Neuron (in vitro differentiated cells): ENCODE measurements around the gene ORC6.

ENCODE experiments used
- H2AFZ ChIP-seq: one replicate; pipeline ENCODE4 v1.6.1; 2013; ENCODE audit warnings: low read depth, mild to moderate bottlenecking, inconsistent platforms, low read length, moderate library complexity
- H3K27me3 ChIP-seq: one replicate; pipeline ENCODE4 v1.6.1; 2013; ENCODE audit warnings: low read length; ENCODE audit not compliant: insufficient read depth
- H3K36me3 ChIP-seq: one replicate; pipeline ENCODE4 v1.6.1; 2013; ENCODE audit warnings: low read length; ENCODE audit not compliant: insufficient read depth
- H3K4me1 ChIP-seq: one replicate; pipeline ENCODE4 v1.6.1; 2013; ENCODE audit warnings: low read length; ENCODE audit not compliant: insufficient read depth
- H3K4me3 ChIP-seq: 2 replicates; pipeline ENCODE4 v1.5.1; 2013; ENCODE audit warnings: mild to moderate bottlenecking, low read length, moderate library complexity
- H3K9me3 ChIP-seq: one replicate; pipeline ENCODE4 v1.6.1; 2013; ENCODE audit warnings: low read length

ORC6 gene

GRCh38 chr16:46688101-46688653 is 1.3 kb upstream of the ORC6 start:
- Histone ChIP-seq H3K4me3 (peak overlapping the region; percentile 85), H3K27me3 (no peaks in the 10 kb centered on the region), H2AFZ (peak overlapping the region; percentile 53), H3K36me3 (peaks cover 24% of the 10 kb centered on the region), H3K9me3 (no peaks in the 10 kb centered on the region), H3K4me1 (peaks cover 29% of the 10 kb centered on the region)

GRCh38 chr16:46688654-46689364 is 650 bp upstream of the ORC6 start, which contains the start of gene VPS35:
VPS35 (minus strand) TSS chr16:46689178; CDS start chr16:46689133, 45 bp downstream.
- H3K4me3 ChIP-seq = peak within 1 kb of the TSS; percentile 85
- peaks cover 29% of the 10 kb centered on the region for H3K4me1 ChIP-seq
- H3K9me3 ChIP-seq = no peaks in the 10 kb centered on the region
- H2AFZ ChIP-seq = peak within 1 kb of the TSS; percentile 53
- H3K27me3 ChIP-seq = no peaks in the 10 kb centered on the region
- peaks cover 26% of the 10 kb centered on the region for H3K36me3 ChIP-seq

- peak overlapping the region; percentile 53 for H2AFZ ChIP-seq
- peaks cover 29% of the 10 kb centered on the region for H3K4me1 ChIP-seq
- H3K9me3 ChIP-seq = no peaks in the 10 kb centered on the region
- H3K4me3 ChIP-seq = peak overlapping the region; percentile 85
- H3K36me3 ChIP-seq = peaks cover 36% of the 10 kb centered on the region
- H3K27me3 ChIP-seq = no peaks in the 10 kb centered on the region
These were observed 1.1 kb downstream of the ORC6 start for GRCh38 chr16:46690281-46691178.

GRCh38 chr16:46691726-46692125 is 2.3 kb downstream of the ORC6 start:
- peaks cover 48% of the 10 kb centered on the region for H3K36me3 ChIP-seq
- H2AFZ ChIP-seq = no peak overlapping the region
- H3K4me3 ChIP-seq = peak overlapping the region; percentile 85
- H3K9me3 ChIP-seq = no peaks in the 10 kb centered on the region
- H3K4me1 ChIP-seq = peaks cover 26% of the 10 kb centered on the region
- no peaks in the 10 kb centered on the region for H3K27me3 ChIP-seq

GRCh38 chr16:46693598-46693997 is 4.1 kb downstream of the ORC6 start:
- peaks cover 63% of the 10 kb centered on the region for H3K36me3 ChIP-seq
- H2AFZ ChIP-seq = no peak overlapping the region
- peaks cover 14% of the 10 kb centered on the region for H3K4me1 ChIP-seq
- H3K27me3 ChIP-seq = no peaks in the 10 kb centered on the region
- no peak overlapping the region for H3K4me3 ChIP-seq
- H3K9me3 ChIP-seq = no peaks in the 10 kb centered on the region

- Histone ChIP-seq H3K27me3 (no peaks in the 10 kb centered on the region), H3K4me1 (peaks cover 15% of the 10 kb centered on the region), H3K4me3 (no peak overlapping the region), H2AFZ (no peak overlapping the region), H3K9me3 (no peaks in the 10 kb centered on the region), H3K36me3 (peaks cover 64% of the 10 kb centered on the region)
These were observed 6.5 kb downstream of the ORC6 start for GRCh38 chr16:46695937-46696336.

- Histone ChIP-seq H2AFZ (no peak overlapping the region), H3K4me3 (no peak overlapping the region), H3K4me1 (peaks cover 7% of the 10 kb centered on the region), H3K27me3 (no peaks in the 10 kb centered on the region), H3K36me3 (peaks cover 55% of the 10 kb centered on the region), H3K9me3 (no peaks in the 10 kb centered on the region)
These were observed 7.5 kb downstream of the ORC6 start for GRCh38 chr16:46696957-46697356.

- Histone ChIP-seq H3K4me1 (peaks cover 7% of the 10 kb centered on the region), H3K36me3 (peaks cover 37% of the 10 kb centered on the region), H3K4me3 (no peak overlapping the region)
These were observed 10.6 kb downstream of the ORC6 start for GRCh38 chr16:46700048-46700447.

GRCh38 chr16:46701615-46702014 is 12.2 kb downstream of the ORC6 start:
- H3K27me3 ChIP-seq = no peaks in the 10 kb centered on the region
- H3K4me1 ChIP-seq = peaks cover 7% of the 10 kb centered on the region
- H2AFZ ChIP-seq = no peak overlapping the region
- H3K4me3 ChIP-seq = no peak overlapping the region
- peaks cover 21% of the 10 kb centered on the region for H3K36me3 ChIP-seq
- H3K9me3 ChIP-seq = no peaks in the 10 kb centered on the region

More at GRCh38 chr16:46700048-46700447, 10.6 kb downstream of the ORC6 start:
- Histone ChIP-seq H2AFZ (no peak overlapping the region), H3K27me3 (no peaks in the 10 kb centered on the region), H3K9me3 (no peaks in the 10 kb centered on the region)

- H3K27me3 ChIP-seq = no peaks in the 10 kb centered on the region
- H3K9me3 ChIP-seq = no peaks in the 10 kb centered on the region
- peaks cover 7% of the 10 kb centered on the region for H3K4me1 ChIP-seq
These were observed 12.6 kb downstream of the ORC6 start for GRCh38 chr16:46702030-46702429.

GRCh38 chr16:46706642-46707041 is 17.2 kb downstream of the ORC6 start:
- H3K36me3 ChIP-seq = no peaks in the 10 kb centered on the region
- no peaks in the 10 kb centered on the region for H3K27me3 ChIP-seq
- no peak overlapping the region for H2AFZ ChIP-seq
- H3K4me1 ChIP-seq = no peaks in the 10 kb centered on the region
- no peaks in the 10 kb centered on the region for H3K9me3 ChIP-seq
- no peak overlapping the region for H3K4me3 ChIP-seq

More at GRCh38 chr16:46702030-46702429, 12.6 kb downstream of the ORC6 start:
- H3K36me3 ChIP-seq = peaks cover 17% of the 10 kb centered on the region
- H2AFZ ChIP-seq = no peak overlapping the region
- H3K4me3 ChIP-seq = no peak overlapping the region

GRCh38 chr16:46709469-46710005 is 20.1 kb downstream of the ORC6 start:
- Histone ChIP-seq H3K4me1 (no peaks in the 10 kb centered on the region), H2AFZ (no peak overlapping the region), H3K36me3 (no peaks in the 10 kb centered on the region), H3K27me3 (no peaks in the 10 kb centered on the region), H3K4me3 (no peak overlapping the region), H3K9me3 (no peaks in the 10 kb centered on the region)
